ENCODE measurements around the gene FOXO4. TPM values are rescaled to one million over a fixed set of nuclear protein-coding genes. Genes with fewer than 3 reads are reported as not detected.

Gene FOXO4
- total and polyA plus RNA-seq, 2 of the 13 experiments (the other 11 are each of a cell fraction or from before 2014, with no cell fraction given) = 5.1 to 5.7 TPM

DNA sequence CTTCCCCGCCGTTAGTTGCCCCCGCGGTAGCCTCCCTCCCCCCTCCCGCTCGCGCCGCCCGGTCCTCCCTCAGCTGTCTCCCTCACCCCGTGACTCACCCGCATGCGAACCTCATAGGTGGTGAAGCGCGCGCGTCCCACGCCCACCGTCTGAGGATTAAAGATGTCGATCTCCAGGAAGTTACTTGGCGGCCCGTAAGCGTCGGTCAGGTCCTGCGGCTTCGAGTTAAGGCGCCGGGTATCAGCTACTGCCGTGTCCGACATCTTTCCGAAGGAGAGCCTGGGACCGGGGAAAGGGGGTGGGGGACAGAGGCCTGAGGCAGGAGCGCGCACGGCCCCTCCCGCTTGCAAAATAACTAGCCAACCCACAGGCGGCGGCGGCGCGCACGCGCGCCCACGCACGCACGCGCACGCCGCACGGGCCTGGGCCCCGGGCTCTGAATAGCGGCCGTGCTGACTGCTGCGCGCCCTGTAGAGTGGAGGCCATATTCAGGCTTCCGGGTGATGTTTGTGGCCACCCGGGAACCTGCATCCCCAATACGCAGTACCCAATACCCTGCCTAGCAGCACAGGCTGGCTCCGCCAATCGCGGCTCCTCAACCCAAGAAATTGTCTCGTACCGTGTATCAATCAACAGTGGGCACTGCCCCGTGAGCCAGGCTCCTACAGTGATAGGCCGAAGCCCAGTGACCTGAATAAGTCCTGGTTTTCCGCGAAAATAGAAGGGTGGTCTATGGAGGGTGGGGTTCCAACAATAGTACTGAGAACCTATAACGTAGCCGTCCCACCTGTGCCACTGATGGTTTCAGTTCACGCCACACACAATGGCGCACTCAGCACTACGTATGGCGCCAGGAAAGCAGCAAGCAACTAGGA is 27.4 kb upstream of the FOXO4 start, which contains the start of gene SNX12 (continued):
- TF ChIP-seq MEF2D (CRISPR knock-in tag; IDR thresholded peaks at IDR 0.05) (no peak), KLF13 (CRISPR knock-in tag; IDR thresholded peaks at IDR 0.05) (no peak), ZNF451 (CRISPR knock-in tag; IDR thresholded peaks at IDR 0.05) (no peak), SIX1 (CRISPR knock-in tag; IDR thresholded peaks at IDR 0.05; ENCODE audit: borderline replicate concordance) (no peak), ZNF562 (CRISPR knock-in tag; IDR thresholded peaks at IDR 0.05; ENCODE audit: borderline replicate concordance) (no peak), SUZ12 (IDR thresholded peaks at IDR 0.05; ENCODE audit: low read depth, low read length) (no peak), MEIS1 (CRISPR knock-in tag; IDR thresholded peaks at IDR 0.05; ENCODE audit: borderline replicate concordance) (no peak), ZC3H4 (CRISPR knock-in tag; IDR thresholded peaks at IDR 0.05; ENCODE audit: borderline replicate concordance) (no peak), FLYWCH1 (CRISPR knock-in tag; IDR thresholded peaks at IDR 0.05) (no peak), CHCHD3 (CRISPR knock-in tag; IDR thresholded peaks at IDR 0.05) (no peak), WIZ (CRISPR knock-in tag; IDR thresholded peaks at IDR 0.05) (no peak), SMYD3 (CRISPR knock-in tag; IDR thresholded peaks at IDR 0.05) (no peak), ELF4 (CRISPR knock-in tag; IDR thresholded peaks at IDR 0.05; ENCODE audit: borderline replicate concordance) (no peak), ZNF3 (CRISPR knock-in tag; IDR thresholded peaks at IDR 0.05) (no peak), HDAC1 (CRISPR knock-in tag; IDR thresholded peaks at IDR 0.05) (peak; percentile 58; the same call in 1 of the 2 replicates)
- TF ChIP-seq, protein P1, sequence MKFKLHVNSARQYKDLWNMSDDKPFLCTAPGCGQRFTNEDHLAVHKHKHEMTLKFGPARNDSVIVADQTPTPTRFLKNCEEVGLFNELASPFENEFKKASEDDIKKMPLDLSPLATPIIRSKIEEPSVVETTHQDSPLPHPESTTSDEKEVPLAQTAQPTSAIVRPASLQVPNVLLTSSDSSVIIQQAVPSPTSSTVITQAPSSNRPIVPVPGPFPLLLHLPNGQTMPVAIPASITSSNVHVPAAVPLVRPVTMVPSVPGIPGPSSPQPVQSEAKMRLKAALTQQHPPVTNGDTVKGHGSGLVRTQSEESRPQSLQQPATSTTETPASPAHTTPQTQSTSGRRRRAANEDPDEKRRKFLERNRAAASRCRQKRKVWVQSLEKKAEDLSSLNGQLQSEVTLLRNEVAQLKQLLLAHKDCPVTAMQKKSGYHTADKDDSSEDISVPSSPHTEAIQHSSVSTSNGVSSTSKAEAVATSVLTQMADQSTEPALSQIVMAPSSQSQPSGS (CRISPR knock-in tag; IDR thresholded peaks at IDR 0.05) = no peak
- TF ChIP-seq, protein P2, sequence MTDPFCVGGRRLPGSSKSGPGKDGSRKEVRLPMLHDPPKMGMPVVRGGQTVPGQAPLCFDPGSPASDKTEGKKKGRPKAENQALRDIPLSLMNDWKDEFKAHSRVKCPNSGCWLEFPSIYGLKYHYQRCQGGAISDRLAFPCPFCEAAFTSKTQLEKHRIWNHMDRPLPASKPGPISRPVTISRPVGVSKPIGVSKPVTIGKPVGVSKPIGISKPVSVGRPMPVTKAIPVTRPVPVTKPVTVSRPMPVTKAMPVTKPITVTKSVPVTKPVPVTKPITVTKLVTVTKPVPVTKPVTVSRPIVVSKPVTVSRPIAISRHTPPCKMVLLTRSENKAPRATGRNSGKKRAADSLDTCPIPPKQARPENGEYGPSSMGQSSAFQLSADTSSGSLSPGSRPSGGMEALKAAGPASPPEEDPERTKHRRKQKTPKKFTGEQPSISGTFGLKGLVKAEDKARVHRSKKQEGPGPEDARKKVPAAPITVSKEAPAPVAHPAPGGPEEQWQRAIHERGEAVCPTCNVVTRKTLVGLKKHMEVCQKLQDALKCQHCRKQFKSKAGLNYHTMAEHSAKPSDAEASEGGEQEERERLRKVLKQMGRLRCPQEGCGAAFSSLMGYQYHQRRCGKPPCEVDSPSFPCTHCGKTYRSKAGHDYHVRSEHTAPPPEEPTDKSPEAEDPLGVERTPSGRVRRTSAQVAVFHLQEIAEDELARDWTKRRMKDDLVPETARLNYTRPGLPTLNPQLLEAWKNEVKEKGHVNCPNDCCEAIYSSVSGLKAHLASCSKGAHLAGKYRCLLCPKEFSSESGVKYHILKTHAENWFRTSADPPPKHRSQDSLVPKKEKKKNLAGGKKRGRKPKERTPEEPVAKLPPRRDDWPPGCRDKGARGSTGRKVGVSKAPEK (CRISPR knock-in tag; IDR thresholded peaks at IDR 0.05; ENCODE audit: borderline replicate concordance) = no peak
- TF ChIP-seq, protein P3, sequence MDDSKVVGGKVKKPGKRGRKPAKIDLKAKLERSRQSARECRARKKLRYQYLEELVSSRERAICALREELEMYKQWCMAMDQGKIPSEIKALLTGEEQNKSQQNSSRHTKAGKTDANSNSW (CRISPR knock-in tag; IDR thresholded peaks at IDR 0.05; ENCODE audit: borderline replicate concordance) = no peak
- TF ChIP-seq, protein P4, sequence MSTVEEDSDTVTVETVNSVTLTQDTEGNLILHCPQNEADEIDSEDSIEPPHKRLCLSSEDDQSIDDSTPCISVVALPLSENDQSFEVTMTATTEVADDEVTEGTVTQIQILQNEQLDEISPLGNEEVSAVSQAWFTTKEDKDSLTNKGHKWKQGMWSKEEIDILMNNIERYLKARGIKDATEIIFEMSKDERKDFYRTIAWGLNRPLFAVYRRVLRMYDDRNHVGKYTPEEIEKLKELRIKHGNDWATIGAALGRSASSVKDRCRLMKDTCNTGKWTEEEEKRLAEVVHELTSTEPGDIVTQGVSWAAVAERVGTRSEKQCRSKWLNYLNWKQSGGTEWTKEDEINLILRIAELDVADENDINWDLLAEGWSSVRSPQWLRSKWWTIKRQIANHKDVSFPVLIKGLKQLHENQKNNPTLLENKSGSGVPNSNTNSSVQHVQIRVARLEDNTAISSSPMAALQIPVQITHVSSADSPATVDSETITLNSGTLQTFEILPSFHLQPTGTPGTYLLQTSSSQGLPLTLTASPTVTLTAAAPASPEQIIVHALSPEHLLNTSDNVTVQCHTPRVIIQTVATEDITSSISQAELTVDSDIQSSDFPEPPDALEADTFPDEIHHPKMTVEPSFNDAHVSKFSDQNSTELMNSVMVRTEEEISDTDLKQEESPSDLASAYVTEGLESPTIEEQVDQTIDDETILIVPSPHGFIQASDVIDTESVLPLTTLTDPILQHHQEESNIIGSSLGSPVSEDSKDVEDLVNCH (CRISPR knock-in tag; IDR thresholded peaks at IDR 0.05) = no peak
- TF ChIP-seq, protein P5, sequence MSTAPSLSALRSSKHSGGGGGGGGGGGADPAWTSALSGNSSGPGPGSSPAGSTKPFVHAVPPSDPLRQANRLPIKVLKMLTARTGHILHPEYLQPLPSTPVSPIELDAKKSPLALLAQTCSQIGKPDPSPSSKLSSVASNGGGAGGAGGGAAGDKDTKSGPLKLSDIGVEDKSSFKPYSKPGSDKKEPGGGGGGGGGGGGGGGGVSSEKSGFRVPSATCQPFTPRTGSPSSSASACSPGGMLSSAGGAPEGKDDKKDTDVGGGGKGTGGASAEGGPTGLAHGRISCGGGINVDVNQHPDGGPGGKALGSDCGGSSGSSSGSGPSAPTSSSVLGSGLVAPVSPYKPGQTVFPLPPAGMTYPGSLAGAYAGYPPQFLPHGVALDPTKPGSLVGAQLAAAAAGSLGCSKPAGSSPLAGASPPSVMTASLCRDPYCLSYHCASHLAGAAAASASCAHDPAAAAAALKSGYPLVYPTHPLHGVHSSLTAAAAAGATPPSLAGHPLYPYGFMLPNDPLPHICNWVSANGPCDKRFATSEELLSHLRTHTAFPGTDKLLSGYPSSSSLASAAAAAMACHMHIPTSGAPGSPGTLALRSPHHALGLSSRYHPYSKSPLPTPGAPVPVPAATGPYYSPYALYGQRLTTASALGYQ (CRISPR knock-in tag; IDR thresholded peaks at IDR 0.05) = no peak

Measured in HepG2 (cell line).